HCT116 (cell line): ENCODE data around the gene PDE4D. TPM values are rescaled to one million over a fixed set of nuclear protein-coding genes. Genes with fewer than 3 reads are reported as not detected.

Source experiments
- ATAC-seq: fragments of 200-7000 bp; cut with Tn5 transposase; 2 replicates; pipeline ENCODE4 v1.9.1; 2020; ENCODE audit warnings: mild to moderate bottlenecking, moderate library complexity
- BruUV-seq: library from RNA; stranded (reverse); fragments of 400-500 nt; replicated peaks from 2 replicates; lab custom pipeline; 2021; lab: Mats Ljungman, UMichigan
- CTCF ChIA-PET: fragments of 300-600 bp; sonication (Branson Sonifier 250); formaldehyde crosslinking; loops from one replicate; lab custom pipeline; 2021; ENCODE audit warnings: antibody characterized with exemption; lab: Charles Lee
- POLR2A ChIA-PET: fragments of 300-600, 350-600 bp; sonication (Branson Sonifier 250); formaldehyde crosslinking; loops from one replicate; lab custom pipeline; 2021; ENCODE audit warnings: antibody characterized with exemption; lab: Charles Lee
- RAD21 ChIA-PET, 2 experiments: fragments of 300-600 bp; sonication (Branson Sonifier 250); formaldehyde crosslinking; loops; one replicate each; lab custom pipeline; 2023; ENCODE audit warnings: low total read pairs in 2 of 2; ENCODE audit not compliant: uncharacterized antibody in 2 of 2, unreplicated experiment in 2 of 2, low non-redundant PET in 1 of 2; lab: Charles Lee
- DNase-seq: peaks from one replicate; pipeline ENCODE4 v3.0.0-alpha.2; 2010; ENCODE audit warnings: low read depth, low spot score
- H2AFZ ChIP-seq: fragments of 200-600 bp; shearing (Covaris generic), sonication (generic); 2 replicates; pipeline ENCODE4 v1.6.1; 2017; ENCODE audit warnings: low read depth, mixed run types, mixed read lengths, antibody characterized with exemption, low read length; ENCODE audit not compliant: poor library complexity, severe bottlenecking
- H3K27ac ChIP-seq: 2 replicates; pipeline ENCODE4 v1.5.1; 2012; ENCODE audit warnings: low read depth, low read length
- H3K27me3 ChIP-seq: fragments of 200-600 bp; sonication (generic); 2 replicates; pipeline ENCODE4 v1.6.1; 2016; ENCODE audit warnings: mixed run types, low read length, mixed read lengths; ENCODE audit not compliant: insufficient read depth
- H3K36me3 ChIP-seq, 2 experiments: fragments of 200-500 bp in 1 of 2; fragments of 200-600 bp in 1 of 2; sonication (Bioruptor generic) in 1 of 2; sonication (generic) in 1 of 2; 2 replicates each; pipeline versions ENCODE4 v1.5.1 to v1.6.1; 2014 to 2016; ENCODE audit warnings: low read length in 2 of 2, inconsistent platforms in 1 of 2, mixed read lengths in 1 of 2, mixed run types in 1 of 2; ENCODE audit not compliant: insufficient read depth in 2 of 2, control insufficient read depth in 1 of 2
- H3K4me1 ChIP-seq, 2 experiments: fragments of 200-600 bp in 1 of 2; sonication (generic) in 1 of 2; 2 replicates each; pipeline versions ENCODE4 v1.5.1 to v1.6.1; 2012 to 2017; ENCODE audit warnings: low read length in 2 of 2, inconsistent platforms in 1 of 2, mild to moderate bottlenecking in 1 of 2, mixed read lengths in 1 of 2, mixed run types in 1 of 2, moderate library complexity in 1 of 2; ENCODE audit not compliant: insufficient read depth in 2 of 2, control insufficient read depth in 1 of 2
- H3K4me2 ChIP-seq: fragments of 200-600 bp; sonication (generic); 2 replicates; pipeline ENCODE4 v1.6.1; 2017; ENCODE audit warnings: mixed run types, low read length, mixed read lengths
- H3K4me3 ChIP-seq, 2 experiments: fragments of 200-600 bp in 1 of 2; sonication (generic) in 1 of 2; replicated peaks in 1 of 2; 2 replicates each; pipeline ENCODE4 v1.5.1; 2011 to 2016; ENCODE audit warnings: low read length in 2 of 2, control low read depth in 1 of 2, low read depth in 1 of 2, mild to moderate bottlenecking in 1 of 2, mixed read lengths in 1 of 2, mixed run types in 1 of 2
- H3K79me2 ChIP-seq: fragments of 200-600 bp; sonication (generic); 2 replicates; pipeline ENCODE4 v1.6.1; 2017; ENCODE audit warnings: mild to moderate bottlenecking, mixed run types, low read length, moderate library complexity, mixed read lengths; ENCODE audit not compliant: insufficient read depth
- H3K9ac ChIP-seq: fragments of 200-600 bp; sonication (generic); 2 replicates; pipeline ENCODE4 v1.6.1; 2016; ENCODE audit warnings: low read length, mixed read lengths
- H3K9me2 ChIP-seq: fragments of 200-600 bp; sonication (generic), shearing (Covaris generic); 2 replicates; pipeline ENCODE4 v1.6.1; 2017; ENCODE audit warnings: mixed run types, mild to moderate bottlenecking, moderate library complexity; ENCODE audit not compliant: insufficient read depth
- H3K9me3 ChIP-seq, 2 experiments: fragments of 200-500 bp in 1 of 2; fragments of 200-600 bp in 1 of 2; sonication (Bioruptor generic) in 1 of 2; sonication (generic) in 1 of 2; 2 replicates each; pipeline ENCODE4 v1.6.1; 2014 to 2017; ENCODE audit warnings: low read length in 2 of 2, mixed read lengths in 2 of 2, inconsistent platforms in 1 of 2, low read depth in 1 of 2, mild to moderate bottlenecking in 1 of 2, mixed run types in 1 of 2, moderate library complexity in 1 of 2; ENCODE audit not compliant: control insufficient read depth in 1 of 2, insufficient read depth in 1 of 2
- H4K20me1 ChIP-seq: fragments of 200-600 bp; sonication (generic), shearing (Covaris generic); 2 replicates; pipeline ENCODE4 v1.6.1; 2017; ENCODE audit warnings: mixed run types, mild to moderate bottlenecking, moderate library complexity; ENCODE audit not compliant: insufficient read depth
- EGR1 ChIP-seq: IDR thresholded peaks from 2 replicates; pipeline ENCODE4 v1.6.1; 2012; ENCODE audit warnings: low read depth
- EZH2 ChIP-seq: fragments of 200-600 bp; sonication (generic); IDR thresholded peaks from 2 replicates; pipeline ENCODE4 v1.6.1; 2017; ENCODE audit warnings: antibody characterized with exemption, mixed run types
- EZH2phosphoT487 ChIP-seq: fragments of 200-600 bp; IDR thresholded peaks from 2 replicates; pipeline ENCODE4 v1.6.1; 2018; ENCODE audit warnings: antibody characterized with exemption, borderline replicate concordance
- FOSL1 ChIP-seq: IDR thresholded peaks from 2 replicates; pipeline ENCODE4 v1.6.1; 2012; ENCODE audit warnings: low read depth
- POLR2A ChIP-seq: IDR thresholded peaks from 2 replicates; pipeline ENCODE4 v1.7.0; 2011; ENCODE audit warnings: borderline replicate concordance; ENCODE audit not compliant: insufficient read depth, insufficient read length; ENCODE audit errors: extremely low read depth
- RAD21 ChIP-seq: IDR thresholded peaks from 2 replicates; pipeline ENCODE4 v1.6.1; 2012; ENCODE audit warnings: low read depth, mild to moderate bottlenecking
- SIN3A ChIP-seq: IDR thresholded peaks from 2 replicates; pipeline ENCODE4 v1.6.1; 2012; ENCODE audit warnings: low read depth
- SP1 ChIP-seq: IDR thresholded peaks from 2 replicates; pipeline ENCODE4 v1.6.1; 2012; ENCODE audit warnings: low read depth
- TCF7L2 ChIP-seq: IDR thresholded peaks from 2 replicates; pipeline ENCODE4 v1.7.0; 2011; ENCODE audit warnings: borderline replicate concordance, inconsistent platforms; ENCODE audit not compliant: insufficient read depth, insufficient read length; ENCODE audit errors: extremely low read depth
- YY1 ChIP-seq: IDR thresholded peaks from 2 replicates; pipeline ENCODE4 v1.6.1; 2011; ENCODE audit warnings: low read length, low read depth, moderate library complexity, mild to moderate bottlenecking; ENCODE audit not compliant: insufficient replicate concordance; ENCODE audit errors: extremely low read depth
- ZFX ChIP-seq: fragments of 450-650 bp; IDR thresholded peaks from 2 replicates; pipeline ENCODE4 v1.6.1; 2017
- ZNF274 ChIP-seq: fragments of 200-500 bp; sonication (Bioruptor generic); IDR thresholded peaks from 2 replicates; pipeline ENCODE4 v1.6.1; 2014; ENCODE audit warnings: mild to moderate bottlenecking, low read depth, low read length, inconsistent platforms
- intact Hi-C: fragments of 100-400 bp; cut with micrococcal nuclease; formaldehyde crosslinking; loops from 2 replicates; pipeline ENCODE4 v1.10.0; 2022
- total RNA-seq: library from RNA; stranded (reverse); gene quantifications from one replicate; pipeline ENCODE4 v1.2.1, GENCODE V29; 2021; ENCODE audit not compliant: unreplicated experiment
- TF ChIP-seq, protein P1 (sequence below): IDR thresholded peaks from 2 replicates; pipeline ENCODE4 v1.6.1; 2011; ENCODE audit warnings: mild to moderate bottlenecking, low read length, moderate library complexity; ENCODE audit not compliant: insufficient replicate concordance; ENCODE audit errors: extremely low read depth
- TF ChIP-seq, protein P2 (sequence below): IDR thresholded peaks from 2 replicates; pipeline ENCODE4 v1.6.1; 2012; ENCODE audit warnings: low read depth

The PDE4D gene
- total RNA-seq, 1 experiment from 2014 or later, result 1.1 TPM

DNA sequence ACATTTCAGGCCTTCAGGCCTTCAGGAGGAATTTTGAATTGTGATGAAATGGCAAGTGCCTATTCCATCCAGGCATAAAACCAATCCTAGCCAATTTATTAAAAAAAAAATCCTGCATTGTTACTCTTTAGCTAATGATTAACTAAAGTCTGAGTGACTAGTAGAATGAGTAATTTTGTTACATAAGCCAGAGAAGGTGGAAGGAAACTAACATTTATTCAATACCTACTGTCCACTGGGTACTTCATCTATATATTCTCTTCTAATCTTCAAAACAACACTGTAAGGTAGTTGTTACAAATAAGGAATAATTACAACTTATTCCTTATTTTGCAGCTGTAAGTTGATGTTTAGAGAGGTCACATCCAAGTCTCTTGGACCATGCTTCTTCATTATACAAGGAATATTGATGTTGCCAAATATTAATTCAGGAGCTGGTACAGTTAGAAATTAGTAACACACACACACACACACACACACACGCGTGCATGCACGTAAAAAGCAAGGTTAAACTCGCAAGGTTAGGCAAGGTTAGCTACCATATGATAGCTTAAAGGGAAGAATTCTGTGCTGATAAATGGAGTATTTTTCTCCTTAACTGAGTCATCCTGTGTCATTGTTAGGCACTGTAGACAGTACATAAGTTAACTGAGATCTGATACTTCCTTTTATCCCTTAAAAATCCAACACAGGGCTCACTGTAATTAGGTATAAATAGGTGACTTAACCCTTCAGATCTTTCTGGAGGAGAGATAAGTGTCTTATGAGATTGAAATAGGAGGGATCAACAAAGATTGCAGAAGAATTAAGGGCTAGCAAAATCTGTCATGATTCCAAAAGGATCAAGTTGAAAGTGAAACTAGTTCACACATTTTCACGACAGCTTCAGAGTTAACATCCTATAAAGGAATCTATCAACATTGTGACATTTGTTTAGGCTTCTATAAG lies 596.9 kb downstream of the PDE4D start:
- Histone ChIP-seq H3K27me3 (no peaks in the 10 kb centered on the region), H3K27ac (no peak overlapping the region), H3K9me2 (no peaks in the 10 kb centered on the region), H3K4me3 (no peak overlapping the region), H3K4me2 (peak overlapping the region; percentile 24; the same call in 1 of the 2 replicates), H3K9ac (no peak overlapping the region), H2AFZ (no peak overlapping the region), H3K36me3 (no peaks in the 10 kb centered on the region), H4K20me1 (no peaks in the 10 kb centered on the region), H3K4me1 (peaks cover 0 to 5% of the 10 kb centered on the region in 2 experiments; a peak in 1 of 4 replicates), H3K9me3 (no peaks in the 10 kb centered on the region), H3K79me2 (no peaks in the 10 kb centered on the region)
- no TSS peak for BruUV-seq
- CTCF ChIA-PET, result no interaction called here
- DNase-seq (no peak), ATAC-seq (no peak)
- RAD21 ChIA-PET, result no interaction called here
- POLR2A ChIA-PET, result no interaction called here
- TF ChIP-seq RAD21 (no peak), YY1 (no peak), SP1 (no peak), SIN3A (no peak), ZFX (no peak), EGR1 (no peak), FOSL1 (no peak), POLR2A (no peak), ZNF274 (no peak)
- intact Hi-C loops, result no loop called here

DNA sequence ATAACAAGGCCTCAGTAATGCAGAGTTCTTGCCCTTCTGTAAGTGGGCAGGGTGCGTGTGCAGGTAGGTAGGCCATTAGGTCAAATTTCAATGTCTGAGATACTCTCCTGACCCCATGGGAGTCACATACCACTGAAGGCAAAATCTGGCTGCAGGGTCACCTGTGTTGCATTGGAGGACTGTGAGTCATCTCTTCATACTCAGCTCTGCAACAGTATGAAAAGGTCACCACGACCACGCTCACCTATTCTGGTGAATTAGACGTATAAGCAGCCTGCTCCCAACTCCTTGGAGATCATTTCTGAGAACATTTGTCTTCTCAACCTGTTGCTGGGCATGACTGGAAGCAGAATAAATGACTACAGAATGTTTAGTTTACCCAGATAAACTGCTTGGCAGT lies 599.8 kb downstream of the PDE4D start:
- RAD21 ChIA-PET, result no interaction called here
- Histone ChIP-seq H3K4me3 (no peak overlapping the region), H3K4me1 (peaks cover 0 to 5% of the 10 kb centered on the region in 2 experiments; a peak in 1 of 4 replicates), H3K36me3 (no peaks in the 10 kb centered on the region), H2AFZ (no peak overlapping the region), H3K9ac (no peak overlapping the region), H3K79me2 (no peaks in the 10 kb centered on the region), H3K9me3 (no peaks in the 10 kb centered on the region), H3K4me2 (no peak overlapping the region), H3K27ac (no peak overlapping the region), H3K9me2 (no peaks in the 10 kb centered on the region), H4K20me1 (no peaks in the 10 kb centered on the region), H3K27me3 (no peaks in the 10 kb centered on the region)
- no TSS peak for BruUV-seq
- CTCF ChIA-PET, result no interaction called here
- DNase-seq (no peak), ATAC-seq (no peak)
- POLR2A ChIA-PET, result no interaction called here
- intact Hi-C loops, result no loop called here
- TF ChIP-seq EZH2phosphoT487 (no peak), YY1 (no peak), EGR1 (no peak), EZH2 (no peak), TCF7L2 (no peak)
- TF ChIP-seq, protein P1, sequence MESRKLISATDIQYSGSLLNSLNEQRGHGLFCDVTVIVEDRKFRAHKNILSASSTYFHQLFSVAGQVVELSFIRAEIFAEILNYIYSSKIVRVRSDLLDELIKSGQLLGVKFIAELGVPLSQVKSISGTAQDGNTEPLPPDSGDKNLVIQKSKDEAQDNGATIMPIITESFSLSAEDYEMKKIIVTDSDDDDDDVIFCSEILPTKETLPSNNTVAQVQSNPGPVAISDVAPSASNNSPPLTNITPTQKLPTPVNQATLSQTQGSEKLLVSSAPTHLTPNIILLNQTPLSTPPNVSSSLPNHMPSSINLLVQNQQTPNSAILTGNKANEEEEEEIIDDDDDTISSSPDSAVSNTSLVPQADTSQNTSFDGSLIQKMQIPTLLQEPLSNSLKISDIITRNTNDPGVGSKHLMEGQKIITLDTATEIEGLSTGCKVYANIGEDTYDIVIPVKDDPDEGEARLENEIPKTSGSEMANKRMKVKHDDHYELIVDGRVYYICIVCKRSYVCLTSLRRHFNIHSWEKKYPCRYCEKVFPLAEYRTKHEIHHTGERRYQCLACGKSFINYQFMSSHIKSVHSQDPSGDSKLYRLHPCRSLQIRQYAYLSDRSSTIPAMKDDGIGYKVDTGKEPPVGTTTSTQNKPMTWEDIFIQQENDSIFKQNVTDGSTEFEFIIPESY, result no peak
- TF ChIP-seq, protein P2, sequence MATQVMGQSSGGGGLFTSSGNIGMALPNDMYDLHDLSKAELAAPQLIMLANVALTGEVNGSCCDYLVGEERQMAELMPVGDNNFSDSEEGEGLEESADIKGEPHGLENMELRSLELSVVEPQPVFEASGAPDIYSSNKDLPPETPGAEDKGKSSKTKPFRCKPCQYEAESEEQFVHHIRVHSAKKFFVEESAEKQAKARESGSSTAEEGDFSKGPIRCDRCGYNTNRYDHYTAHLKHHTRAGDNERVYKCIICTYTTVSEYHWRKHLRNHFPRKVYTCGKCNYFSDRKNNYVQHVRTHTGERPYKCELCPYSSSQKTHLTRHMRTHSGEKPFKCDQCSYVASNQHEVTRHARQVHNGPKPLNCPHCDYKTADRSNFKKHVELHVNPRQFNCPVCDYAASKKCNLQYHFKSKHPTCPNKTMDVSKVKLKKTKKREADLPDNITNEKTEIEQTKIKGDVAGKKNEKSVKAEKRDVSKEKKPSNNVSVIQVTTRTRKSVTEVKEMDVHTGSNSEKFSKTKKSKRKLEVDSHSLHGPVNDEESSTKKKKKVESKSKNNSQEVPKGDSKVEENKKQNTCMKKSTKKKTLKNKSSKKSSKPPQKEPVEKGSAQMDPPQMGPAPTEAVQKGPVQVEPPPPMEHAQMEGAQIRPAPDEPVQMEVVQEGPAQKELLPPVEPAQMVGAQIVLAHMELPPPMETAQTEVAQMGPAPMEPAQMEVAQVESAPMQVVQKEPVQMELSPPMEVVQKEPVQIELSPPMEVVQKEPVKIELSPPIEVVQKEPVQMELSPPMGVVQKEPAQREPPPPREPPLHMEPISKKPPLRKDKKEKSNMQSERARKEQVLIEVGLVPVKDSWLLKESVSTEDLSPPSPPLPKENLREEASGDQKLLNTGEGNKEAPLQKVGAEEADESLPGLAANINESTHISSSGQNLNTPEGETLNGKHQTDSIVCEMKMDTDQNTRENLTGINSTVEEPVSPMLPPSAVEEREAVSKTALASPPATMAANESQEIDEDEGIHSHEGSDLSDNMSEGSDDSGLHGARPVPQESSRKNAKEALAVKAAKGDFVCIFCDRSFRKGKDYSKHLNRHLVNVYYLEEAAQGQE, result no peak
